Body of pancreas (tissue), 4 donors: ENCODE data around the gene LDLRAD4.

Source experiments
- POLR2A ChIP-seq, 3 donors: fragments of 450-650 bp; IDR thresholded peaks; one replicate each; pipeline ENCODE4 v1.6.1; 2016; ENCODE audit warnings: antibody characterized with exemption in 3 of 3, mild to moderate bottlenecking in 2 of 3
- TF ChIP-seq, protein P1 (sequence below), 7 experiments: fragments of 450-650 bp in 4 of 7; fragments of 200-600 bp in 3 of 7; sonication (generic) in 3 of 7; IDR thresholded peaks; one replicate each; pipeline ENCODE4 v1.5.1; 2016 to 2019; ENCODE audit warnings: antibody characterized with exemption in 7 of 7

DNA sequence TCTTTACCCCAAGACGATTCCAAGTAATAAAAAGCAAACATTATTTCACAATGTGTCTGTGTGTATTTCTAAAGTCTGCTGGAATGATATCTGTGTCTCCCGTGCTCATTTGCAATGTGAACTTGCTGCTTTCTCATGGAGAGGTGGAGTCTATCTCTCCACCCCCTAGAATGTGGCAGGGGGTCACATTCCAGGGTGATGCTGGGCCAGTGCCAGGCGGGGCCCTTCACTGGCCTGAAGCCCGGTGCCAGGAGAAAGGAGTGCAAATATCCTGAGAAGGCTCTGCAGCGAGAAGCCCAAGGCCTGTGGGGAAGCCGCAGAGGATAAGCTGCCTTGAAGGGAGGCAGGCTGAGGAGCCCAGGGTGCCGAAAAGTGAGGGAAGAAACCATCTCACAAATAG, 26.8 kb upstream of the LDLRAD4 start:
- TF ChIP-seq, protein P1, sequence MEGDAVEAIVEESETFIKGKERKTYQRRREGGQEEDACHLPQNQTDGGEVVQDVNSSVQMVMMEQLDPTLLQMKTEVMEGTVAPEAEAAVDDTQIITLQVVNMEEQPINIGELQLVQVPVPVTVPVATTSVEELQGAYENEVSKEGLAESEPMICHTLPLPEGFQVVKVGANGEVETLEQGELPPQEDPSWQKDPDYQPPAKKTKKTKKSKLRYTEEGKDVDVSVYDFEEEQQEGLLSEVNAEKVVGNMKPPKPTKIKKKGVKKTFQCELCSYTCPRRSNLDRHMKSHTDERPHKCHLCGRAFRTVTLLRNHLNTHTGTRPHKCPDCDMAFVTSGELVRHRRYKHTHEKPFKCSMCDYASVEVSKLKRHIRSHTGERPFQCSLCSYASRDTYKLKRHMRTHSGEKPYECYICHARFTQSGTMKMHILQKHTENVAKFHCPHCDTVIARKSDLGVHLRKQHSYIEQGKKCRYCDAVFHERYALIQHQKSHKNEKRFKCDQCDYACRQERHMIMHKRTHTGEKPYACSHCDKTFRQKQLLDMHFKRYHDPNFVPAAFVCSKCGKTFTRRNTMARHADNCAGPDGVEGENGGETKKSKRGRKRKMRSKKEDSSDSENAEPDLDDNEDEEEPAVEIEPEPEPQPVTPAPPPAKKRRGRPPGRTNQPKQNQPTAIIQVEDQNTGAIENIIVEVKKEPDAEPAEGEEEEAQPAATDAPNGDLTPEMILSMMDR (IDR thresholded peaks at IDR 0.05) = no peak
- no peak for TF ChIP-seq POLR2A (IDR thresholded peaks at IDR 0.05)
